ENCODE results near the gene RADX.
"Not testable (repeated sequence)": the region's sequence is repeated elsewhere in the genome, so short reads cannot be mapped to it uniquely, and the experiment has no call there.

The RADX gene

GRCh38 chrX:106626789-106627188 is 15.0 kb downstream of the RADX start:
- H3K36me3 Mint-ChIP-seq (ENCODE audit: low read depth) = no peaks in the 10 kb centered on the region

GRCh38 chrX:106631615-106632014 is 19.8 kb downstream of the RADX start:
- Mint-ChIP-seq H3K4me1 (ENCODE audit: low read depth) (no peaks in the 10 kb centered on the region), H3K27me3 (peaks cover 3% of the 10 kb centered on the region), H3K27ac (no peak overlapping the region), H3K4me3 (no peak overlapping the region), H3K9me3 (no peaks in the 10 kb centered on the region), H3K36me3 (ENCODE audit: low read depth) (peaks cover 3% of the 10 kb centered on the region)
- DNase-seq = no peak

More at GRCh38 chrX:106626789-106627188, 15.0 kb downstream of the RADX start:
- no peak for DNase-seq
- peaks cover 5% of the 10 kb centered on the region for H3K27me3 Mint-ChIP-seq
- H3K9me3 Mint-ChIP-seq = no peaks in the 10 kb centered on the region
- H3K4me3 Mint-ChIP-seq = no peak overlapping the region
- no peak overlapping the region for H3K27ac Mint-ChIP-seq
- no peaks in the 10 kb centered on the region for H3K4me1 Mint-ChIP-seq (ENCODE audit: low read depth)

- Mint-ChIP-seq H3K4me1 (ENCODE audit: low read depth) (peaks cover 4% of the 10 kb centered on the region), H3K4me3 (no peak overlapping the region), H3K36me3 (ENCODE audit: low read depth) (peaks cover 14% of the 10 kb centered on the region), H3K9me3 (no peaks in the 10 kb centered on the region), H3K27ac (no peak overlapping the region), H3K27me3 (peaks cover 13% of the 10 kb centered on the region)
- DNase-seq = no peak
These were observed 38.0 kb downstream of the RADX start for GRCh38 chrX:106649523-106650428.

- H3K36me3 Mint-ChIP-seq (ENCODE audit: low read depth) = peaks cover 23% of the 10 kb centered on the region
- not testable (repeated sequence) for H3K27ac Mint-ChIP-seq
These were observed 41.8 kb downstream of the RADX start for GRCh38 chrX:106653625-106654024.

GRCh38 chrX:106670631-106671030 is 58.9 kb downstream of the RADX start:
- Mint-ChIP-seq H3K27ac (no peak overlapping the region), H3K36me3 (ENCODE audit: low read depth) (peaks cover 9% of the 10 kb centered on the region), H3K27me3 (peaks cover 18% of the 10 kb centered on the region), H3K4me3 (no peak overlapping the region), H3K9me3 (no peaks in the 10 kb centered on the region), H3K4me1 (ENCODE audit: low read depth) (no peaks in the 10 kb centered on the region)
- DNase-seq = no peak

More at GRCh38 chrX:106653625-106654024, 41.8 kb downstream of the RADX start:
- not testable (repeated sequence) for H3K4me1 Mint-ChIP-seq (ENCODE audit: low read depth); H3K9me3 Mint-ChIP-seq; DNase-seq; H3K4me3 Mint-ChIP-seq; H3K27me3 Mint-ChIP-seq

GRCh38 chrX:106672527-106672926 is 60.7 kb downstream of the RADX start:
- Mint-ChIP-seq H3K4me1 (ENCODE audit: low read depth) (no peaks in the 10 kb centered on the region), H3K36me3 (ENCODE audit: low read depth) (peaks cover 7% of the 10 kb centered on the region), H3K27me3 (peaks cover 18% of the 10 kb centered on the region), H3K4me3 (no peak overlapping the region), H3K9me3 (no peaks in the 10 kb centered on the region), H3K27ac (no peak overlapping the region)
- no peak for DNase-seq

GRCh38 chrX:106680716-106681115 is 68.9 kb downstream of the RADX start:
- Mint-ChIP-seq H3K36me3 (ENCODE audit: low read depth) (no peaks in the 10 kb centered on the region), H3K4me1 (ENCODE audit: low read depth) (no peaks in the 10 kb centered on the region), H3K9me3 (no peaks in the 10 kb centered on the region), H3K27me3 (peaks cover 26% of the 10 kb centered on the region), H3K27ac (no peak overlapping the region), H3K4me3 (no peak overlapping the region)
- DNase-seq = no peak

GRCh38 chrX:106684207-106684606 is 72.4 kb downstream of the RADX start:
- peaks cover 49% of the 10 kb centered on the region for H3K27me3 Mint-ChIP-seq
- H3K4me1 Mint-ChIP-seq (ENCODE audit: low read depth) = no peaks in the 10 kb centered on the region
- DNase-seq = no peak
- H3K27ac Mint-ChIP-seq = no peak overlapping the region
- H3K36me3 Mint-ChIP-seq (ENCODE audit: low read depth) = no peaks in the 10 kb centered on the region
- H3K4me3 Mint-ChIP-seq = no peak overlapping the region
- H3K9me3 Mint-ChIP-seq = no peaks in the 10 kb centered on the region

GRCh38 chrX:106692425-106693065 is 80.8 kb downstream of the RADX start:
- no peak overlapping the region for H3K27ac Mint-ChIP-seq
- H3K4me1 Mint-ChIP-seq (ENCODE audit: low read depth) = no peaks in the 10 kb centered on the region
- no peaks in the 10 kb centered on the region for H3K36me3 Mint-ChIP-seq (ENCODE audit: low read depth)
- peaks cover 48% of the 10 kb centered on the region for H3K27me3 Mint-ChIP-seq
- DNase-seq = no peak
- H3K4me3 Mint-ChIP-seq = no peak overlapping the region
- H3K9me3 Mint-ChIP-seq = no peaks in the 10 kb centered on the region

- H3K27me3 Mint-ChIP-seq = peaks cover 47% of the 10 kb centered on the region
- DNase-seq = no peak
- H3K27ac Mint-ChIP-seq = no peak overlapping the region
- no peaks in the 10 kb centered on the region for H3K36me3 Mint-ChIP-seq (ENCODE audit: low read depth)
- no peaks in the 10 kb centered on the region for H3K9me3 Mint-ChIP-seq
- no peaks in the 10 kb centered on the region for H3K4me1 Mint-ChIP-seq (ENCODE audit: low read depth)
- no peak overlapping the region for H3K4me3 Mint-ChIP-seq
These were observed 84.7 kb downstream of the RADX start for GRCh38 chrX:106696502-106696901.

GRCh38 chrX:106698693-106699092 is 86.9 kb downstream of the RADX start:
- Mint-ChIP-seq H3K9me3 (no peaks in the 10 kb centered on the region), H3K27me3 (peaks cover 46% of the 10 kb centered on the region), H3K27ac (no peak overlapping the region), H3K36me3 (ENCODE audit: low read depth) (no peaks in the 10 kb centered on the region), H3K4me1 (ENCODE audit: low read depth) (no peaks in the 10 kb centered on the region), H3K4me3 (no peak overlapping the region)
- no peak for DNase-seq

- H3K27ac Mint-ChIP-seq = no peak overlapping the region
- no peak overlapping the region for H3K4me3 Mint-ChIP-seq
- H3K4me1 Mint-ChIP-seq (ENCODE audit: low read depth) = peaks cover 1% of the 10 kb centered on the region
- no peaks in the 10 kb centered on the region for H3K36me3 Mint-ChIP-seq (ENCODE audit: low read depth)
- H3K27me3 Mint-ChIP-seq = peaks cover 31% of the 10 kb centered on the region
- DNase-seq = no peak
- H3K9me3 Mint-ChIP-seq = no peaks in the 10 kb centered on the region
These were observed 90.9 kb downstream of the RADX start for GRCh38 chrX:106702636-106703035.

- no peak overlapping the region for H3K4me3 Mint-ChIP-seq
- DNase-seq = no peak
- H3K4me1 Mint-ChIP-seq (ENCODE audit: low read depth) = peaks cover 6% of the 10 kb centered on the region
- H3K9me3 Mint-ChIP-seq = no peaks in the 10 kb centered on the region
- H3K36me3 Mint-ChIP-seq (ENCODE audit: low read depth) = no peaks in the 10 kb centered on the region
- no peak overlapping the region for H3K27ac Mint-ChIP-seq
- peaks cover 16% of the 10 kb centered on the region for H3K27me3 Mint-ChIP-seq
These were observed 94.7 kb downstream of the RADX start for GRCh38 chrX:106706466-106706865.

GRCh38 chrX:106707771-106708454 is 96.1 kb downstream of the RADX start:
- Mint-ChIP-seq H3K4me3 (no peak overlapping the region), H3K27me3 (peaks cover 19% of the 10 kb centered on the region), H3K9me3 (no peaks in the 10 kb centered on the region), H3K36me3 (ENCODE audit: low read depth) (no peaks in the 10 kb centered on the region), H3K4me1 (ENCODE audit: low read depth) (peaks cover 6% of the 10 kb centered on the region), H3K27ac (no peak overlapping the region)
- DNase-seq = no peak

- Mint-ChIP-seq H3K4me3 (no peak overlapping the region), H3K4me1 (ENCODE audit: low read depth) (peaks cover 6% of the 10 kb centered on the region), H3K27me3 (peaks cover 28% of the 10 kb centered on the region), H3K36me3 (ENCODE audit: low read depth) (no peaks in the 10 kb centered on the region), H3K9me3 (no peaks in the 10 kb centered on the region), H3K27ac (no peak overlapping the region)
- no peak for DNase-seq
These were observed 99.0 kb downstream of the RADX start for GRCh38 chrX:106710771-106711170.
